Muscle layer of duodenum (tissue), 2 donors: ENCODE measurements around the gene SLIT1.

ENCODE experiments used
- H3K27ac ChIP-seq: one replicate; pipeline ENCODE4 v1.7.0; 2013; ENCODE audit warnings: mild to moderate bottlenecking, low read length
- H3K27me3 ChIP-seq: one replicate; pipeline ENCODE4 v1.7.0; 2013; ENCODE audit warnings: low read depth, mild to moderate bottlenecking, control low read depth, low read length
- H3K36me3 ChIP-seq, 2 donors: one replicate each; pipeline ENCODE4 v1.7.0; 2013; ENCODE audit warnings: low read length in 2 of 2, control low read depth in 1 of 2, mild to moderate bottlenecking in 1 of 2; ENCODE audit not compliant: insufficient read depth in 2 of 2, control insufficient read depth in 1 of 2
- H3K4me1 ChIP-seq, 2 donors: one replicate each; pipeline ENCODE4 v1.7.0; 2013; ENCODE audit warnings: low read length in 2 of 2, mild to moderate bottlenecking in 2 of 2, control low read depth in 1 of 2, moderate library complexity in 1 of 2; ENCODE audit not compliant: insufficient read depth in 2 of 2, control insufficient read depth in 1 of 2
- H3K4me3 ChIP-seq, 2 donors: one replicate each; pipeline ENCODE4 v1.7.0; 2013; ENCODE audit warnings: low read length in 2 of 2, low read depth in 1 of 2, mild to moderate bottlenecking in 1 of 2
- H3K9me3 ChIP-seq, 2 donors: one replicate each; pipeline ENCODE4 v1.7.0; 2013; ENCODE audit warnings: low read length in 2 of 2, control low read depth in 1 of 2, mild to moderate bottlenecking in 1 of 2; ENCODE audit not compliant: control insufficient read depth in 1 of 2
- donor health status: healthy.

The SLIT1 gene

DNA sequence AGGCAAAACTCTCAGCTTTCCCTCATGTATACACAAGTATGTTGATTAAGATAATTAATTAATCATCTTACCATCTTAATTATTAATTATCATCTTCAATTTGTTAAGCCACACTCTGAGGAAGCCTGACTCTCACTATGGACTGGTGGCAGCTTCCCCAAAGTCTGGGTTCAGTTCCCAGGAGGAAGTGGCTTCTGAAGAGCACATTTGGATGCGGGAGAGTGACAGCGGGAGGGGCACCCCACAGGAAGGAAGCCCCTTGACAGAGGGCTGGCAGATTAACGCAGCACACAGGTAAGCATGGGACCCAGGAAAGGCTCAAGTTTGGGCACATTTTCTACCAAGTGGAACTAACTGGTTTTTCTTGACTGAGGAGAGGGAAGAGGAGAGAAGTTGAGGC, 13.4 kb upstream of the SLIT1 start:
- H3K4me3 ChIP-seq: no peak overlapping the region
- no peak overlapping the region for H3K27ac ChIP-seq
- no peaks in the 10 kb centered on the region for H3K27me3 ChIP-seq
- H3K4me1 ChIP-seq: peaks cover 0 to 6% of the 10 kb centered on the region in 2 donors
- no peaks in the 10 kb centered on the region for H3K36me3 ChIP-seq
- H3K9me3 ChIP-seq: no peaks in the 10 kb centered on the region

DNA sequence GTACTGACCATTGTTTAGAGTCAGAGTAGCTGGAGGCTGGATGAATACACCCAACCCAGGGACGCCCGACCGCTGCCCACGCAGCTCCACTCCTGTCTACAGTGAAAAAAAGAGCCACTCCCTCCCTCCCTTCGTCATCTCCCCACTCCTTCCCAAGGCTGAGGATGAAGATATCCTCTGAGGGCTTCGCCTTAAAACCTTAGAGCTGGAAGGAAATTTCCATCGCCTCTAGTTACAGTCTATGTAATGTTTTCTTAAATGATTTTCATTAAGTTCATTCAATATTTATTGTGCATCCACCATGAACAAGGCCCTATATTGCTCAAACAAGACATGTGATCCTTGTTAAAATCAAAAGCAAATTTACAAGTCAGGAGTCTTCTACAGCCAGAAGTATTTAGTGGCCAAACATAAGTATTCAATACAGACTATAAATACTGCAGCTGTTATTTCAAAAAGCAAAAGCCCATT, 11.3 kb upstream of the SLIT1 start:
- H3K4me3 ChIP-seq: no peak overlapping the region
- no peaks in the 10 kb centered on the region for H3K27me3 ChIP-seq
- peaks cover 0 to 6% of the 10 kb centered on the region in 2 donors for H3K4me1 ChIP-seq
- H3K36me3 ChIP-seq: no peaks in the 10 kb centered on the region
- no peaks in the 10 kb centered on the region for H3K9me3 ChIP-seq
- H3K27ac ChIP-seq: no peak overlapping the region

GRCh38 chr10:97196223-97197029, 10.7 kb upstream of the SLIT1 start:
- Histone ChIP-seq H3K4me1 (peaks cover 0 to 6% of the 10 kb centered on the region in 2 donors), H3K9me3 (no peaks in the 10 kb centered on the region), H3K27me3 (no peaks in the 10 kb centered on the region), H3K36me3 (no peaks in the 10 kb centered on the region), H3K27ac (no peak overlapping the region), H3K4me3 (peak overlapping the region; percentile 62 to 68)

GRCh38 chr10:97195706-97196222, 10.0 kb upstream of the SLIT1 start:
- Histone ChIP-seq H3K36me3 (no peaks in the 10 kb centered on the region), H3K27me3 (no peaks in the 10 kb centered on the region), H3K27ac (no peak overlapping the region), H3K9me3 (no peaks in the 10 kb centered on the region), H3K4me3 (peak overlapping the region; percentile 62 to 68), H3K4me1 (peaks cover 0 to 6% of the 10 kb centered on the region in 2 donors)

- Histone ChIP-seq H3K4me3 (no peak overlapping the region), H3K27ac (no peak overlapping the region), H3K36me3 (no peaks in the 10 kb centered on the region), H3K4me1 (peaks cover 0 to 6% of the 10 kb centered on the region in 2 donors), H3K9me3 (no peaks in the 10 kb centered on the region), H3K27me3 (no peaks in the 10 kb centered on the region)
Measured at GRCh38 chr10:97192952-97193435, 7.2 kb upstream of the SLIT1 start.

- Histone ChIP-seq H3K4me1 (peaks cover 0 to 4% of the 10 kb centered on the region in 2 donors), H3K4me3 (no peak overlapping the region), H3K27ac (no peak overlapping the region), H3K36me3 (no peaks in the 10 kb centered on the region), H3K9me3 (no peaks in the 10 kb centered on the region), H3K27me3 (peaks cover 11% of the 10 kb centered on the region)
Measured at GRCh38 chr10:97190450-97190849, 4.7 kb upstream of the SLIT1 start.

DNA sequence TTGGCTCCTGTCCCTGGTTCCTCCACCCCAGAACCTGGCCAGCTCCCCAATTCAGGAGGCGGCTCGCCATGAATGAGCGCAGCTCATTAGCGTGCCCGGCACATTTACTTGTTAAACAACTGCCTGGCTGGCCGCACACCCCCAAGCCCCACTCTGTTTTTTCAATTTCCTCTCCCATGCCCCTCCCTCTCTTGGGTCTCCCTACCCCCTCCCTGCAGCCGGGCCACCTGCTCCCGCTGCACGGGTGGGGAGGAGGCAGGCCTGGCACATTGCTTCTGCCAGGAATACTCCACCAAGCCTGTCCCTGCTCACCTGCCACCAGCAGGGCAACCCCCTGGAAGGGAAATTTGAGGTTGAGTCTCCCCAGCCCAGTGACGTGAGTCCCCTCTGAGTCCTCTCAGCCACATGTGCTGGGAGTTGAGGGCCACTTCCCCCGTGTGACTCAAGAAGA, 2.5 kb upstream of the SLIT1 start:
- Histone ChIP-seq H3K9me3 (no peaks in the 10 kb centered on the region), H3K27ac (no peak overlapping the region), H3K36me3 (no peaks in the 10 kb centered on the region), H3K27me3 (peaks cover 29% of the 10 kb centered on the region), H3K4me1 (peaks cover 0 to 10% of the 10 kb centered on the region in 2 donors), H3K4me3 (no peak overlapping the region)

DNA sequence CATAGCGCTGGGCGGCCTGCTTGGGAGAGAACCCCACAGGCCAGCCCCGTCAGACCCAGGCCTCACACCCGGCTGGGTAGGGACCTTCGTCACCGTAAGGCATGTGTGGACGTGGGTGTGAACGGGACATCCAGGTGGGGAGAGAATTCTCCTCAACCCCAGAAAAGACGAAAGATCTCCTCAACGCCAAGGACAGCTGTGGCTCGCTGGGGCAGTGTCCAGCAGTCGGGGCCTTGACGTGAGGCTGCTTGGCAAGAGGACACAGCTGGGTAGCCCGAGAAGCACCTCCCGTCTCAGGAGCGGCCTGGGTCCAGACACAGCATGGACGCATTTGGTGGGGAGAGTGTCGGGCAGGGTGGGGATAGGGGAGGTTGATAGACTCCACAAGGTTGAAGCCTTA, 1.2 kb upstream of the SLIT1 start:
- H3K36me3 ChIP-seq: no peaks in the 10 kb centered on the region
- H3K4me3 ChIP-seq: no peak overlapping the region
- H3K27ac ChIP-seq: no peak overlapping the region
- H3K27me3 ChIP-seq: peaks cover 29% of the 10 kb centered on the region
- peaks cover 0 to 10% of the 10 kb centered on the region in 2 donors for H3K4me1 ChIP-seq
- no peaks in the 10 kb centered on the region for H3K9me3 ChIP-seq

DNA sequence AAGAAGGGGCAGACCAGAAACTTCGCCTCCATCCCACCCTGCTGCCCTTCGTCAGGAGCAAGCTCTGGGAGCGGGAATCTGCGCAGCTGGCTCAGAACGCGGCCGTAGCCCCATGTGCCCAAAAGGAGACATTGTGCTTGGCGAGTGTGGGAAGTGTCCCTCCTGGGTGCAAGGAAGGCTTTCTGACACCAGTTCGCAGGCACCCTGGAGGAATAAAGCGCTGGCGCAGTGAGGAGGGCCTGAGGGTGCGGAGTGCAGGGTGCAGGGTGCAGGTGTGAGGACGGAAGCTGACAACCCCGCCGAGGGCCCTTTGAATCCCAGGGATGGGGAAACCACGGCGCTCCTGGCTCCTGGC, 811 bp downstream of the SLIT1 start:
- Histone ChIP-seq H3K36me3 (no peaks in the 10 kb centered on the region), H3K27me3 (peaks cover 36% of the 10 kb centered on the region), H3K4me3 (no peak overlapping the region), H3K4me1 (peaks cover 0 to 10% of the 10 kb centered on the region in 2 donors), H3K9me3 (no peaks in the 10 kb centered on the region), H3K27ac (no peak overlapping the region)

GRCh38 chr10:97183314-97183713, 2.4 kb downstream of the SLIT1 start:
- Histone ChIP-seq H3K4me3 (no peak overlapping the region), H3K27me3 (peaks cover 41% of the 10 kb centered on the region), H3K9me3 (no peaks in the 10 kb centered on the region), H3K36me3 (no peaks in the 10 kb centered on the region), H3K27ac (no peak overlapping the region), H3K4me1 (peaks cover 0 to 13% of the 10 kb centered on the region in 2 donors)

DNA sequence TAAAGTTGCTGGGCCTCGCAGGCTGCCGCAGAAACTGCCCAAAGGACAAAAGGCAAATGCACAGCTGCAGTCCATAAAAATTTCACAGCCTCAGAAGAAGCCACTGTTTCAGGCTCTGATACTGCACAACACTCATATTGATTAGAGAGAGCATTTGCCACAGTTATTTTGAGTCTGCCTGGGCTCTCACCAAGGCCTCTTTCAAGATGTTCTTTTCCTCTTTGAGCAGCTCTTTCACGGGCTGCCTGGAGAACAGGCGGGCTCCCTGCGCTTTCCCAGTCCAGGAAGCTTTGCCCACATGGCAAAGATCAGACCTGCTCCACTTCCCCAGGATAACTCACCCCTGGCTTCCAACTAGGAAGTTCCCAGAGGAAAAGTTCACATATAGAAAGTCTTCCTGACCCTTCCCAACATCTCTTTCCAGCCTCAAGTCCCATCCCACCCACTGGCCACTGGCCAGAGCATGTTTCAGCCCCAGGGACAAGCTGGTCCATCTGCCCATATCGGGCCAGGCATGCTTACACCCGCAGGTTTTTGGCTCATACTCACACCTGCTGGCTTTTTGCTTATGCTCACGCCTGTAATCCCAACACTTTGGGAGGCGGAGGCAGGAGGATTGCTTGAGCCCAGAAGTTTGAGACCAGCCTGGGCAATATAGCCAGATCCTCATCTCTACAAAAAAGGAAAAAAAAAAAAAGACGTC, 3.3 kb downstream of the SLIT1 start:
- peaks cover 41% of the 10 kb centered on the region for H3K27me3 ChIP-seq
- no peak overlapping the region for H3K4me3 ChIP-seq

More for the DNA sequence above, 3.3 kb downstream of the SLIT1 start:
- Histone ChIP-seq H3K4me1 (peaks cover 0 to 13% of the 10 kb centered on the region in 2 donors), H3K9me3 (no peaks in the 10 kb centered on the region), H3K36me3 (no peaks in the 10 kb centered on the region), H3K27ac (no peak overlapping the region)
